Heart right ventricle (tissue), 16 donors: ENCODE data around the gene GPR139. TPM values are rescaled to one million over a fixed set of nuclear protein-coding genes. Genes with fewer than 3 reads are reported as not detected.

ENCODE experiments used
- ATAC-seq, 8 donors: fragments of 200-7000 bp; cut with Tn5 transposase; one replicate each; pipeline ENCODE4 v1.9.1; 2020; ENCODE audit warnings: mild to moderate bottlenecking in 8 of 8, moderate library complexity in 8 of 8, moderate number of reproducible peaks in 1 of 8
- DNase-seq, 2 donors: peaks; one replicate each; pipeline ENCODE4 v3.0.0-alpha.2; 2020
- H3K27ac ChIP-seq, 10 donors: fragments of 200-600 bp; sonication (generic) in 2 of 10; one replicate each; pipeline versions ENCODE4 v1.5.0 to v1.8.0; 2020 to 2022; ENCODE audit warnings: mild to moderate bottlenecking in 3 of 10
- H3K27me3 ChIP-seq, 7 donors: fragments of 200-600 bp; one replicate each; pipeline ENCODE4 v1.8.0; 2021 to 2022; ENCODE audit warnings: mild to moderate bottlenecking in 2 of 7
- H3K36me3 ChIP-seq, 9 donors: fragments of 200-600 bp; sonication (generic) in 1 of 9; one replicate each; pipeline versions ENCODE4 v1.5.0 to v1.8.0; 2020 to 2022; ENCODE audit warnings: mild to moderate bottlenecking in 2 of 9
- H3K4me1 ChIP-seq, 9 donors: fragments of 200-600 bp; sonication (generic) in 1 of 9; one replicate each; pipeline versions ENCODE4 v1.5.0 to v1.8.0; 2020 to 2022; ENCODE audit warnings: mild to moderate bottlenecking in 4 of 9
- H3K4me3 ChIP-seq, 10 donors: fragments of 200-600 bp; sonication (generic) in 2 of 10; one replicate each; pipeline versions ENCODE4 v1.5.0 to v1.8.0; 2020 to 2022; ENCODE audit warnings: mild to moderate bottlenecking in 7 of 10, moderate library complexity in 2 of 10
- H3K9me3 ChIP-seq, 11 donors: fragments of 200-600 bp in 10 of 11; sonication (generic) in 2 of 11; one replicate each; pipeline versions ENCODE4 v1.5.0 to v1.8.0; 2013 to 2022; ENCODE audit warnings: mild to moderate bottlenecking in 2 of 11, control low read depth in 1 of 11, moderate library complexity in 1 of 11
- WGBS, 2 donors: extraction: QIAGEN DNeasy Blood & Tissue Kit; methylation state at CpG; one replicate each; pipeline ENCODE4 v1.1.7; 2013; ENCODE audit warnings: inconsistent platforms in 1 of 2; 5-methylcytosine and 5-hydroxymethylcytosine counted together
- intact Hi-C, 10 donors: fragments of 100-400 bp; cut with DNase I; formaldehyde crosslinking; loops; one replicate each; pipeline versions ENCODE4 v1.11.1 to v1.14.2; 2022
- polyA plus RNA-seq, 2 donors: library from polyadenylated mRNA; stranded (reverse); fragments of 200-250 nt; gene quantifications; one replicate each; pipeline ENCODE4 v1.2.3, GENCODE V29; 2013
- total RNA-seq, 10 donors: library from RNA; stranded (reverse); fragmentation: NEBNext Ultra II Directional in 3 of 10; extraction: Animal tissue kit (Norgen Biotek cat#: 25700) in 3 of 10; gene quantifications; one replicate each; pipeline versions ENCODE4 v1.2.1 to v1.2.4, GENCODE V29; 2021 to 2023
- TF ChIP-seq, protein P1 (sequence below), 9 donors: fragments of 200-600 bp; sonication (generic) in 2 of 9; IDR thresholded peaks; one replicate each; pipeline versions ENCODE4 v1.5.0 to v1.8.0; 2021 to 2022; ENCODE audit warnings: antibody characterized with exemption in 9 of 9, mild to moderate bottlenecking in 5 of 9, moderate library complexity in 1 of 9
- donor health status: Arrhythmogenic right ventricular cardiomyopathy.
- donor health status: ischemic (EF 13 %, LVEDD 7.1; RV severe dilation, severe dysfunction).
- donor health status: healthy with polysubstance abuse.
- donor health status: DM: no; HTN: yes; CAD: no.
- donor health status: DM: no; HTN: no; CAD: no.
- donor health status: ischemic (EF 25% LVEDD 6.9; RV normal size, moderate dysfunction).
- donor health status: ischemic (EF 25% LVEDD 5.7; RV mildly dilated, moderate dysfunction).
- donor health status: healthy.
- donor health status: DM: yes; HTN: yes; CAD: no.
- donor health status: Ischemic cardiomyopathy.
- donor health status: ischemic (EF 35%, LVEDD 5.7; RV mildly dilated, moderate dysfunction).
- donor health status: nonischemic (EF 11% LVEDD 7.7; RV severe dilation, severe dysfunction).
- donor health status: DM: yes; HTN: yes; CAD: no.
- donor health status: PGD.
- donor health status: ischemic (EF 29% LVEDD 5.4; RV normal size, mild dysfunction).
- donor health status: nonischemic (EF 23%, LVEDD 6.1; RV moderate dilation, normal function).

Gene GPR139
- total and polyA plus RNA-seq, 12 donors, result not detected

- TF ChIP-seq, protein P1, sequence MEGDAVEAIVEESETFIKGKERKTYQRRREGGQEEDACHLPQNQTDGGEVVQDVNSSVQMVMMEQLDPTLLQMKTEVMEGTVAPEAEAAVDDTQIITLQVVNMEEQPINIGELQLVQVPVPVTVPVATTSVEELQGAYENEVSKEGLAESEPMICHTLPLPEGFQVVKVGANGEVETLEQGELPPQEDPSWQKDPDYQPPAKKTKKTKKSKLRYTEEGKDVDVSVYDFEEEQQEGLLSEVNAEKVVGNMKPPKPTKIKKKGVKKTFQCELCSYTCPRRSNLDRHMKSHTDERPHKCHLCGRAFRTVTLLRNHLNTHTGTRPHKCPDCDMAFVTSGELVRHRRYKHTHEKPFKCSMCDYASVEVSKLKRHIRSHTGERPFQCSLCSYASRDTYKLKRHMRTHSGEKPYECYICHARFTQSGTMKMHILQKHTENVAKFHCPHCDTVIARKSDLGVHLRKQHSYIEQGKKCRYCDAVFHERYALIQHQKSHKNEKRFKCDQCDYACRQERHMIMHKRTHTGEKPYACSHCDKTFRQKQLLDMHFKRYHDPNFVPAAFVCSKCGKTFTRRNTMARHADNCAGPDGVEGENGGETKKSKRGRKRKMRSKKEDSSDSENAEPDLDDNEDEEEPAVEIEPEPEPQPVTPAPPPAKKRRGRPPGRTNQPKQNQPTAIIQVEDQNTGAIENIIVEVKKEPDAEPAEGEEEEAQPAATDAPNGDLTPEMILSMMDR (IDR thresholded peaks at IDR 0.05), result no peak
- Histone ChIP-seq H3K27ac (no peak overlapping the region), H3K9me3 (no peaks in the 10 kb centered on the region), H3K27me3 (peaks cover 0 to 24% (median 3%) of the 10 kb centered on the region in 7 donors), H3K36me3 (no peaks in the 10 kb centered on the region), H3K4me1 (no peaks in the 10 kb centered on the region), H3K4me3 (no peak overlapping the region)
- 44 to 55% methylated on average over 1 of the region's 1 CpG for WGBS, 2 donors
- DNase-seq (no peak), ATAC-seq (no peak)
- intact Hi-C loops, result loop anchor here in 1 of 10 donors (10.0 kb wide), 1 partner anchor 75 kb away; no protein-coding TSS in a partner anchor
These were observed 23.9 kb downstream of the GPR139 start for GRCh38 chr16:20049831-20050230.

- no peaks in the 10 kb centered on the region for H3K9me3 ChIP-seq
- no peak overlapping the region for H3K4me3 ChIP-seq
- WGBS, 2 donors, result 79 to 84% methylated on average over 3 of the region's 3 CpGs
- ATAC-seq (no peak), DNase-seq (no peak)
- H3K27ac ChIP-seq, result no peak overlapping the region
- H3K27me3 ChIP-seq, result peaks cover 0 to 33% (median 10%) of the 10 kb centered on the region in 7 donors
- TF ChIP-seq, protein P1 (IDR thresholded peaks at IDR 0.05), result no peak
- no peaks in the 10 kb centered on the region for H3K4me1 ChIP-seq
- no peaks in the 10 kb centered on the region for H3K36me3 ChIP-seq
- intact Hi-C loops, result loop anchor here in 1 of 10 donors (10.0 kb wide), 1 partner anchor 79 kb away; no protein-coding TSS in a partner anchor
These were observed 27.8 kb downstream of the GPR139 start for GRCh38 chr16:20045886-20046285.

- 63 to 64% methylated on average over 2 of the region's 2 CpGs for WGBS, 2 donors
- TF ChIP-seq, protein P1 (IDR thresholded peaks at IDR 0.05), result no peak
- Histone ChIP-seq H3K36me3 (no peaks in the 10 kb centered on the region), H3K27me3 (peaks cover 0 to 27% (median 10%) of the 10 kb centered on the region in 7 donors), H3K4me3 (no peak overlapping the region), H3K9me3 (peaks cover 0 to 8% (median 0%) of the 10 kb centered on the region in 11 donors), H3K27ac (no peak overlapping the region), H3K4me1 (no peaks in the 10 kb centered on the region)
- intact Hi-C loops, result loop anchor here in 1 of 10 donors (10.0 kb wide), 1 partner anchor 82 kb away; no protein-coding TSS in a partner anchor
- DNase-seq (no peak), ATAC-seq (no peak)
These were observed 30.8 kb downstream of the GPR139 start for GRCh38 chr16:20042848-20043247.

GRCh38 chr16:20041924-20042596, 31.6 kb downstream of the GPR139 start:
- 74 to 81% methylated on average over 4 of the region's 4 CpGs for WGBS, 2 donors
- TF ChIP-seq, protein P1 (IDR thresholded peaks at IDR 0.05), result no peak
- no peak for ATAC-seq
- Histone ChIP-seq H3K9me3 (peaks cover 0 to 8% (median 0%) of the 10 kb centered on the region in 11 donors), H3K27ac (no peak overlapping the region), H3K4me1 (no peaks in the 10 kb centered on the region), H3K27me3 (peaks cover 0 to 27% (median 10%) of the 10 kb centered on the region in 7 donors), H3K4me3 (no peak overlapping the region), H3K36me3 (no peaks in the 10 kb centered on the region)
- no peak for DNase-seq
- intact Hi-C loops, result loop anchor here in 1 of 10 donors (10.0 kb wide), 1 partner anchor 83 kb away; no protein-coding TSS in a partner anchor
